HG03196 (cell line): ENCODE data around the gene GAGE10.
"Not testable (repeated sequence)": the region's sequence is repeated elsewhere in the genome, so short reads cannot be mapped to it uniquely, and the experiment has no call there.

Experiments used
- ATAC-seq: cut with Tn5 transposase; IDR thresholded peaks from one replicate; pipeline ENCODE4 v1.9.1; 2021; ENCODE audit not compliant: unreplicated experiment

GAGE10 gene

DNA sequence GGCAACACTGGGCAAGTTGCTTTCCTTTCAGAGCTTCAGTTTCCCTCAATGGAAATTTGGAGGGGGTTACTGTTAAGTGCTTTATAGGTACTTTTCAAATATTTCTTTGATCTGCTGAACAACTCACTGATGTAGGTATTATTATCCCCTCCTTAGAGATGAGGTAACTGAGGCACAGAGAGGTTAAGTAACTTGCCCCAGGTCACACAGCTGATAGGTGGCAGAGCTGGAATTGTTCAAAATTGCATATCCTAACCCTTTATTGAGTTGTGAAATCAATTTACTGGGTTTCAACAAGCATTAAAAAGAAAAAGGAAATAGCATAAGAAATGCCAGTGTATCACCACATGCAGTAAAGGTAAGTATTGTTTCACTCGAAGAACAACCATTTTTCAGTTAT is 27.2 kb upstream of the GAGE10 start:
- no peak for ATAC-seq

DNA sequence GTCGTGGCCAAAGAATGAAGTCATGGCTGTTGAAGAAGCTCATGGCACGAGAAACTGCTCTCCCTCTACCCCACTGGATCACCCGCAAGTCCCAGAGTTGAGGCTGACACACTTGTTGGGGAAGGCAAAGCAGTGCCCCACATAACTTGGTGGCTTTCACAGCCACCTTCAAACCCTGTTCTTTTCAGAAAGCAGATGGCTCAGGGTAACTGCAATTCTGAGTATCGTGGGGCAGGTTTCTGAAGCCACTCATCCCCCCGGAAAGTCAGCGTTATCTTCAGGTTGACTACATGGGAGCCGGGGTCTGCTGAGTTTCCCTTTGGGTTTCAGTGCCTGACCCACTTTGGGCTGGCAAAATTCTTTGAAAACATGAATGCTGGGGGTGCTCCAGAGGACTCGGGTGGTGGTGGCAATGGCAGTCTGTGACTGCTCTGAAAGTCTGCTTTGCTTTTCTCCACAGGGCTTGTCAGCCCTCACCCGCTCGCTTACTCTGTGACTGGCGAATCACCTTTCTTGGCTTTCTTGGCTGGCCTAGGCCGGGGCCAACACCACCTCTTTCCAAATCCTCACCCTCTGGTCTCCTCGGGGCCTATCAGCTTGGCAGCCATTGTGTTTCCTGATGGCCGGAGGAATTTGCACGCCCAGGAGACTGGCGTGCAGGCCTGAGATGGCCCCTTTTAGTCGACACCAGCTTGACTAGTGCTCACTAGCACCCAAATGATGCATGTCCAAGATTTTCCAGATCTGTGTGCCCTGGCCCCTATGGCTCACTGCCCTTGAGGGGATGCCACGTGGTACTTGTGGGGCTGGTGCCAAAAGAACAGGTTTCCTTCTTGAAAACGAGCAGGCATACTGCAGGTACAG is 26.5 kb upstream of the GAGE10 start:
- ATAC-seq: no peak

DNA sequence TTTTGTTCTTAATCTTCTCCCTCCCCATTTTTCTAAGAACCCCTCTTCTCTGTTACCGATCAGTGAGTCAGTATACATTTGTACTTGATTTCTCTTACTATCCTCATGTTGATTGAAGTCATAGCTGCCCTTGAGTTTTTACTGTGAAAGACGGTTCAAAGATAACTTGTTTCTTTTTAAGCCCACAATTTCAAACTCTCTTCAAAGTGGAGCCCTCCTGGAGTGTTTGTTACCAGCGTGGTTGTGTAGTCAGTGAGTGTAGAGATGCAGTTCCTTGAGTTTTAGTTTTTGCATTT is 26.0 kb upstream of the GAGE10 start:
- ATAC-seq: no peak

DNA sequence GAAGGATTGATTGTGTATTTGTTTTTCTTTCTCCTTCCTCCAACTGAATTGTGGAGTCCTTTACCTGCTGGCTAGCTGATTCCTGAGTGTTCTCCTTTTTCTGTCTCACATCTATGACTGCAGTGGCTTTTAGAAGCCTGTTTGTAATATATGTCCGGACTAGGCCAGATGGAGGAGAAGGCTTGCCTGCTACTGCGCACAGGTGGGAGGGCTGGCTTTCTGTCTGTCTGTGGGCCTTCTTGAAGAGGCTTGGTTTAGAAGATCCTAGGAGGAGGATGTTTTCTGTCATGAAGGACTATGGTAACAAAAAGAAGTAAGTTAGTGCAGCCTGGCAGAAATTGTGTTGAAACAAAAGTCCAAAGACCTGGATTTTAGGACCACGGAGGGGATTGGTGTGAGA is 25.4 kb upstream of the GAGE10 start:
- no peak for ATAC-seq

DNA sequence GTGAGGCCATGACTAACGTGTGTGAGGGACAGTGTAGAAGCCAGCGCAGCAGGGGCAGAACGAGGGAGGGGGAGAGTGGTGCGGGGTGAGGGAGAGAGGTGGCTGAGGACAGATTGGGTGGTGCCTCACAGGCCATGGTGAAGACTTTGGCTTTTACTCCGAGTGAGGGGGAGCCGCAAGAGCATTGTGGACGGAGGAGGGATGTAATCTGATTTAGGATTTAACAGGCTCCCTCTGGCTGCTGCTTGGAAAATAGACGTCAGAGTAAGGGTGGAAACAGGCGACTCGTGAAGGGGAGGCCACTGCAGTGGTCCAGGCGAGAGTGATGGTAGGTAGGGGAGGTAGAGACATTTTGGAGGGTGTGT is 20.8 kb upstream of the GAGE10 start:
- no peak for ATAC-seq

DNA sequence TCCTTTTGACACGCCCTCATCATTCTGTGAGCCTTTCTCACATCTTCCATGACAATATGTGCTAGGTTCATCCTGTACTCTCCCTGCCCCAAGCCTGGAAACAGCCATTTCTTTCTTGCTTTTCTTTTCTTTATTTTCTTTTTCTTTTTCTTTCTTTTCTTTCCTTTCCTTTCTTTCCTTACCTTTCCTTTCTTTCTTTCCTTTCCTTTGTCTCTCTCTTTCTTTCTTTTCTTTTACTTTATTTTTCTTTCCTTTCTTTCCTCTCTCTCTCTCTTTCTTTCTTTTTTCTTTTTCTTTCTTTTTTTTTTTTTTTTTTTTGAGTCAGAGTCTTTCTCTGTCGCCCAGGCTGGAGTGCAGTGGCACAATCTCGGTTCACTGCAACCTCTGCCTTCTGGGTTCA is 19.2 kb upstream of the GAGE10 start:
- ATAC-seq: no peak

DNA sequence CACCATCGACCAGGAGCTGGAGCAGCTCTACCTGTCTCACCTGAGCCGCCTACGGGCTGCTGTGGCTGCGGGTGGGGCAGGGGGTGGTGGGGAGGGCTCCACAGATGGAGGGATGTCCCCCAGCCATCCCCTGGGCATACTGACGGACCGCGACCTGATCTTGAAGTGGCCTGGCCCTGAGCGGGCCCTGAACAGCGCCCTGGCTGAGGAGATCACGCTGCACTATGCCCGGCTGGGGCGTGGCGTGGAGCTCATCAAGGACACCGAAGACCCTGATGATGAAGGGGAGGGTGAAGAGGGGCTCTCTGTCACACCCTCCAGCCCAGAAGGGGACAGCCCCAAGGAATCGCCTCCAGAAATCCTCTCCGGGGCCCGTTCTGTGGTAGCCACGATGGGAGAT is 17.3 kb upstream of the GAGE10 start:
- ATAC-seq: no peak

DNA sequence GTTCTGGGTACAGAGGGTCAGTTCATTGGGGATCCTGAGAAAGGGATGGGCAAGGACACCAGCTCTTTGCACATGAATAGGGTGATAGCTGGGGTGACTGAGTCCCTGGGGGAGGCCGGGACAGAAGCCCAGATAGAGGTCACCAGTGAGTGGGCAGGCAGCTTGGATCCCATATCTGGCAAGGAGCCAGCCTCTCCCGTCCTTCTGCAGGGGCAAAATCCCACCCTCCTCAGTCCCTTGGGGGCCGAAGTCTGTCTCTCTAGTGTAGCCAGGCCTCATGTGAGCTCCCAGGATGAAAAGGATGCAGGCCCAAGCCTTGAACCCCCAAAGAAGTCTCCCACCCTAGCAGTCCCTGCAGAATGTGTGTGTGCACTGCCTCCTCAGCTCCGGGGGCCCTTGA is 16.9 kb upstream of the GAGE10 start:
- no peak for ATAC-seq

DNA sequence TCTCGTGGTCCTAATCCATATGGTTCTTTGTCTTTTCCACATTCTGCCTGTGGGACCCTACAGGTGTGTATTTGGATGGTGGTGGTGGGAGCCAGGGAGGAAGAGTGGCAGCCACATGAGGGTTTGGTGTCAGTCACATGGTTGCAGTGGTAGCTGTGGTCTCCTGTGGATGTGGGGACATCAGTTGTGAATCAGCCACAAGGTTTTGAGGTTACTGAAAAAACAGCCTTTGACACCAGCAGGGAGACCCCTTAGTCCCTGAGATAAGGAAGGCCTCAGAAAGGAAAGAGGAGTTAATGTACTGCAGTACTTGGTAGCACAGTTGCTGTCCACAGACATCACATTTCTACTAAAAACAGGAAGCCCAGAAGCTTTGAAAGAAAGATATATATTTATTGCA is 15.8 kb upstream of the GAGE10 start:
- ATAC-seq: no peak

DNA sequence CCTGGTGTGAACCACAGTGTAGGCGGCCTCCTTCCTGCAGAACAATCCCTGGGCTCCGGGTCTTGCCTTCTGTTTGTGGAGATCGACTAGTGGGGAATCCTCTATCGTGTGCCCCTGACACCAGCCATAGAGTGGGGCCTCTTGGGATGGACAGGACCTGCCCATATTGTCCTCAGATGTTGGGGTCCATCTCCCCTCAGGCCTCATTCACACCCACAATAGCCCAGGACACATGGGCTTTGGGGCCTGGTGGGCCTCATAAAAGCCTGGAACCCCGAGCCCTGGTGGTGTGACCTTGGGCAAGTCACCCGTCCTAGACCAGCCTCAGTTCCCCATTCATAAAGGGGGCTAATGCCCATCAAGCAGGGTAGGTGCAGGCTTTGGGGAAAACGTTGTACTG is 13.2 kb upstream of the GAGE10 start:
- no peak for ATAC-seq

DNA sequence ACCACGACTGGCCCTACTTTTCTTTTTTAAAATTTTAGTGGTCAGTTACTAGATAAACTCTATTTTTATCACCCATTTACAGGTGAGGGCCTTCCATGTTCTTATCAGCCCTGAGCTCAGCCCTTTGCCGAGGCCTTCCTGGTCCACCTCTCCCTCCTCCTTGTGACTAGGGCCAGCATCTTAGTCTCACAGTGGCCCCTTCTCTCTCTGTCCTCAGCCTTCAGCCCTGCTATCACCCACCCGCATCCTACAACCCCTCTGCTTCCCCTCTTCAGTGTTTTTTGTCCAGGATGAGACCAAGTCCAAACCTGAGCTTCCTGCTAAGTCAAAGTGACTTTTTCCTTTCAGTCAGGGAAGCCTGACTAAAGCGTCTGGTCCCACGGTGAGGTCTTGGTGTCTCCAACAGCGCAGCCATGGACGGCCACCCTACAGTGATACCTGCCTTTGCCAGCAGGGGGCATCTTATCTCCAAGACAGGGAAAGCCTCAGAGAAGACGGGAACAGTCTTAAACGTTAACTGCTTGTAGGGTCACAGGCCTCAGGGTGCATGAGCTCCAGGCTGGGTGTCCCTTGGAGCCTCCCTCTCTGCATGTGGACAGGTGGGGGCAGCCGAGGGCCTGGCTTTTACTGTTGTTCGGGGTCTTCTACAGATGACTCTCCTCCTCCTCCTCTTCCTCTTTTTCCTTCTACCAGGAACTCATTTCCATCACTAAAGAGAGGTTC is 11.7 kb upstream of the GAGE10 start:
- ATAC-seq: peak; percentile 63

DNA sequence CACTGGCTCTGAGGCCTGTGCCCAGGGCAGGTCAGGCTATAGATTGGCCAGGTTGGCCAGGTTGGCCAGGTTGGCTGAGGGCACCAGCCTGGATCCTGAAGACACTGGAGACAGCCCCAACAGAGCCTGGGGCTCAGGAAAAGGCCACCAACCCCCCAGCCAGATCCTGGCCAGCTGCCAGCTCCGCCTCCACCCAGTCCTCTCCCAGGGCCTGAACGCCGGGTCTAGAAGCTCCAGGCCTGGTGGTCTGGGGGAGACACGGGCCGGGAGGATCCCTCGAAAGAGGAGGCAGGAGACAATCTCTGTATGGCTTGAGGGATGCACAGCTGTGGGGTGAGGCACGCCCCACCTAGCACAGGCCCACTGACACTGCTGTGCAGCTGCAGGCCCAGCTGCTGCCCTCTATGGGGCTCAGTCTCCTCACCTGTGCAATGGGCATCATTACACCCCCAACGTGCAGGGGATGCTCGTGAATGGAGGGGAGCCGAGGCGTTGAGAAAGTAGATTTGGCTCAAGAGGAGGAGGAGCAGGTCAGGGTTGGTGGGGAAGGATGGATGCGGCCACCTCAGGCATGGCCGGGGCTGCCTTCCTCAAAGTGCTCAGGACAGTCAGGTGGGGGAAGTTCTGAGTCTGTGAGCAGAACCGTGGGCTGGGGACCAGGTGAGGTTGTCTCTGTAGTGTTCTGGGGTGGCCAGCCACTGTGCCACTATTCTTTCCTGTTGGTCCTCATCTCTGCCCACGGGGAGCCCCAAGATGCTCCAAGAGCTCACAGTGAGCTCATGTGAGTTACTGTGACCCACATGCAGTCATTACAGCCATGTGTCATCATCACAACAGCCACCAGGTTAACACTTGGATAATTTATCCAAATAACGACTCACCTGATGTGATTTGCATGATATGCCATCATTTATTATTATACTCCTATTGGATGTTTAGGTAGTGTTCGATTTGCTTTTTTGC is 10.8 kb upstream of the GAGE10 start:
- no peak for ATAC-seq

DNA sequence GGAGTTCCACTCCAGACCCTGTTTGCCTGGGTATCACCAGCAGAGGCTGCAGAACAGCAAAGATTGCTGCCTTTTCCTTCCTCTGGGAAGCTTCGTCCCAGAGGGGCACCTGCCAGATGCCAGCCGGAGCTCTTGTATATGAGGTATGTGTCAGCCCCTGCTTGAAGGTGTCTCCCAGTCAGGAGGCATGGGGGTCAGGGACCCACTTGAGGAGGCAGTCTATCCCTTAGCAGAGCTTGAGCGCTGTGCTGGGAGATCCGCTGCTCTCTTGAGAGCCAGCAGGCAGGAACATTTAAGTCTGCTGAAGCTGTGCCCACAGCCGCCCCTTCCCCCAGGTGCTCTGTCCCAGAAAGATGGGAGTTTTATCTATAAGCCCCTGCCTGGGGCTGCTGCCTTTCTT is 4.2 kb upstream of the GAGE10 start:
- ATAC-seq: not testable (repeated sequence)

DNA sequence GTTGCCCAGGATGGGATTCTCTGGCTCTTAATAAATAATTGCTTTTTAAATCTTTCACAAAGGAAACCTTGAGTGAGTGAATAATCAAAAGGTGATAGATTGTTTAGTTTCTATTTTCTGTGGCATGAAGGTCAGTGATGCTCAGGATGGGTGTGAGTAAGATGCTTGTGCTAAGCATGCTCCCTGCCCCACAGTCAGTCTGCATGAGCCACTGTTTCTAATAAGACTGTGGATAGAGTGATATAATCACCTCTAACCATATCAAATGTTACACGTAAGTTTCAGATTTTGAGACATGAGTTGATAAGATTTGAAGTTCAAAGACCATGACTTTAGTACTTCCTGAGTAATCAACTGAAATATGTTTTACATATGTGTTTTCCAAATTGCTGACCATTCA is 2.7 kb upstream of the GAGE10 start:
- ATAC-seq: no peak

DNA sequence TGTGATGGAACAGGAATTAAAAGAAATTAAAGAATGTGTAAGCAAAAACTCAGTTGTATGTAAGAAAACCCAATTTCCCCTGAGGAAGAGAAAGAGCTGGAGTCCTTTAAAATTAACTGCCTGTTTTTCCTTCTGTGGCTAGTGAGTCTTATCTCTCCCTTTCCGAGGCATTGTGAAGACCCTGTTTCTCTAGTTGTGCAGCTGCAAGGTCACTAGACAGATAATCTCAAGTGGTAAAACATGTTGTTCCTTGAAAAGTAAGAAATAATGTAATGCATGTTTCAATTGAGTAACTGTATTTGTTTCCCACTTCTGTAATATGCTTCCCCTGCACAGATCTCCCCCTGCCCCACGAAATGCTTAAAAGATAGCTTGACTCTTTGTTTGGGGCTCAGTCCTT is 4.3 kb downstream of the GAGE10 start:
- ATAC-seq: not testable (repeated sequence)

DNA sequence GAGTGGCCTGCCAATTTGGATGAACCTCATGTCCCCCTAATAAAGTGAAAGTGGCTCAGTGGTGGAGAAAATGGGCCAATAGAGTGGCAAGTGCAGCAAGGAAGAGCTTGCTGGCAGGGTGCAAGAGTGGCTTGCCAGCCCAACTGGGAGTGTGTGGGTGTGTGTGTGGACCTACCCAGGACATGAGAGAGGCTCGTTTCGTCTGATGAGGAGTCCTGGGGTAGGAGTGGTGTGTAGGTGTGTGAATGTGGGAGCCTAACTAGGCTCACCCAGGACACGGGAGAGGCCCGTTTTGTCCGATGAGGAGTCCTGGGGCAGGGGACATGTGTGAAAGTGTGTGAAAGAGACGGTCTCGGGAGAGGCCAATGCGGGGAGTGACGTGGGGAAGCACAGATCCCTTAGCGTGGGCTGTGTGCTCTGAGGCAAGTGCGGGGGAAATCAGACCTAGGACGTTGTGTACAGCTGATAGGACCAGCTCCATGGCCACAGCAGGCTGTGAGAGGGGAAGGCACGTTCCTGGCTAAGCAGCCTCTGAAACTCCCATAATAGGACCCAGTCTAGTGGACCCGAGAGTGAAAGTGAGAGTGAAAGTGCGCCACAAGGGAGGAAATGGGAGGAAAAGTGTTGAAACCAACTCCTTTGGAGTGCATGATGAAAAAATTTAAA is 5.3 kb downstream of the GAGE10 start:
- ATAC-seq: no peak

DNA sequence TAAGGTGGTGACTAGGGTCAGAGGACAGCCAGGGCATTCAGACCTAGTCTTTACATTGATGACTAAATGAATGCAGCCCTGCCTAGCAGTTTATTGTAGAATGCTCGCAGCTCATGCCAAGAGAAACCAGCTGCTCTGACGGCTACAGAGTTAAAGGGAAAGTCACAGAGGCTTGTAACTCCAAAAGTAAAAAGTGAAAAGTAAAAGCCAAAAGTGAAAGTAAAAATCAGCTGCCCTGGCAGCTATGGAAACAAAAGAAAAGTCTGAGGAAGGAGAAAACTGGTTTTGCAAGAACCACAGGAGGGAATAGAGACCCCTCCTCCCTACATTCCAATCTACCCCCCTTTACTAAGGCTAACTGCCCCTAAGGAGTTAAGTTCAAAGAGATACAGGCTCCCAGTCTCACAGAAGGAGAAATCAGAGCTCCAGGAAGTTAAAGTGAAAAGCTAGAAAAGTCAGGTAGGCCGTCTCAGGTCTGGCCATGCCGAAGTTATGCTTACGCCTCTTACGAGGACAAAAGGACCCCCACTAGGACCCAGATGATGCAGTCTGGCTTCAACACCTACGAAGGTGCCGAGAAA is 6.0 kb downstream of the GAGE10 start:
- no peak for ATAC-seq

DNA sequence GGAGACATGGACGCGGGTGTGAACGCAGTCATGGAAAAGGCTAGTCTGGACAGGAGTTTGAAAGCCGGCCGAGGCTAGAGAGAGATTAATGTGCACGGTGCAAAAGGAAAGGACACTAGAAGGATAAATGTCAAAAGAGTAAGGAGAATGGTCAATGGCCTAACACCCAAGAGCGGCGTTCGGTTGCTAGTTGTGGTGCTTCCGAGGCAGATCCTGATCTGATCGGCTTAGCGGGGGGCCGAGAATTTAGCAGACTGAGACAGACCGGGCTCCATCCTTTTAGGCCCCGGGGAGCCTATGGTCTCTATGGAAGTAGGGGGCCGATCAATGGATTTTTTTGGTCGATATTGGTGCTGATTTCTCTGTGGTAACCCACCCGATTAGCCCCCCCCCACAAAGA is 6.9 kb downstream of the GAGE10 start:
- ATAC-seq: no peak

DNA sequence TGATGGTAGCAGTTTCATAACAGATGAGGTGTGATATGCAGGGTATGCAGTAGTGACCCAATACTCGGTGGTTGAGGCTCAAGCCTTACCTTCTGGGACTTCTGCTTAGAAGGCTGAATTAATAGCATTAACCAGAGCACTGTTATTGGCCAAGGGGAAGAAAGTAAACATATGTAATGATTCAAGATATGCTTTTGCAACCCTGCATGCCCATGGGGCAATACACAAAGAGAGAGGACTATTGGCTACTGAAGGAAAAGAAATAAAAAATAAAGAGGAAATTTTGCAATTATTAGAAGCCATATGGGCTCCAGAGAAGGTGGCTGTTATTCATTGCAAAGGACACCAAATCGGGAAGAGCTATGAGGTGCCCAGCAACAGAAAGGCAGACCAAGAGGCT is 8.7 kb downstream of the GAGE10 start:
- no peak for ATAC-seq

DNA sequence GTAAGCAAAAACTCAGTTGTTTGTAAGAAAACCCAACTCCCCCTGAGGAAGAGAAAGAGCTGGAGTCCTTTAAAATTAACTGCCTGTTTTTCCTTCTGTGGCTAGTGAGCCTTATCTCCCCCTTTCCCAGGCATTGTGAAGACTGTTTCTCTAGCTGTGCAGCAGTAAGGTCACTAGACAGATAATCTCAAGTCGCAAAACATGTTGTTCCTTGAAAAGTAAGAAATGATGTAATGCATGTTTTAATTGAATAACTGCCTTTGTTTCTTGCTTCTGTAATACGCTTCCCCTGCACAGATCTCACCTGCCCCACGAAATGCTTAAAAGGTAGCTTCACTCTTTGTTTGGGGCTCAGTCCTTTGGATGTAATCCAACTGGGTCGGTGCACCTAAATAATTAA is 12.6 kb downstream of the GAGE10 start:
- no peak for ATAC-seq

DNA sequence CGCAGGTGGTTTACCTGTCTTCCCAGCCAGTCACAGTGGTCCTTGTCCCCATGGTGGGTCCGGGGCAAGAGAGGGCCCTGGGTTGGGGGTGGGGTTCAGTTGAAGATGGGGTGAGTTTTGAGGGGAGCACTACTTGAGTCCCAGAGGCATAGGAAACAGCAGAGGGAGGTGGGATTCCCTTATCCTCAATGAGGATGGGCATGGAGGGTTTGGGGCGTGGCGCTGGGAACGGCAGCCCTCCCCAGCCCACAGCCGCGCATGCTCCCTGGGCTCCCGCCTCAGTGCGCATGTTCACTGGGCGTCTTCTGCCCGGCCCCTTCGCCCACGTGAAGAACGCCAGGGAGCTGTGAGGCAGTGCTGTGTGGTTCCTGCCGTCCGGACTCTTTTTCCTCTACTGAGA is 18.3 kb downstream of the GAGE10 start, which contains the start of gene GAGE12J:
Gene GAGE12J, plus strand, starts transcription at position 301 of the 400 bp plus-strand sequence. CDS start 1,157 bp downstream, outside the sequence.
- not testable (repeated sequence) for ATAC-seq
